ENCODE measurements around the gene AFG1L.
"Not testable (repeated sequence)": the region's sequence is repeated elsewhere in the genome, so short reads cannot be mapped to it uniquely, and the experiment has no call there.

Gene AFG1L

GRCh38 chr6:108288742-108289141, 6.1 kb upstream of the AFG1L start:
- DNase-seq (ENCODE audit: low spot score) = no peak

DNA sequence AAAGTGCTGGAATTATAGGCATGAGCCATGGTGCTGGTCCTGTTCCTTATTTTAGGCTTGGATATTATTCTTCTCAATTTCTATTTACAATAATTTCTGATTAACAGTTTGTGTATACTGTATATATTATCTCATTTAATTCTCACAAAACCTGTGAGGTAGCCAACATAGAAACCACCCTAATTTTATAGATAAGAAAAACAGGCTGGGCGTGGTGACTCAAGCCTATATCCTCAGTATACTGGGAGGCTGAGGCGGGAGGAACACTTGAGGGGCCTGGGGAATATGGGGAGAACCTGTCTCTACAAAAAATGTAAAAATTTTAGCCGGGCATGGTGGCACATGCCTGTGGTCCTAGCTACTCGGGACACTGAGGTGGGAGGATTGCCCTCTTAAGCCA, 3.8 kb upstream of the AFG1L start:
- DNase-seq (ENCODE audit: low spot score) = no peak

GRCh38 chr6:108292561-108292960, 2.3 kb upstream of the AFG1L start:
- DNase-seq (ENCODE audit: low spot score) = not testable (repeated sequence)

DNA sequence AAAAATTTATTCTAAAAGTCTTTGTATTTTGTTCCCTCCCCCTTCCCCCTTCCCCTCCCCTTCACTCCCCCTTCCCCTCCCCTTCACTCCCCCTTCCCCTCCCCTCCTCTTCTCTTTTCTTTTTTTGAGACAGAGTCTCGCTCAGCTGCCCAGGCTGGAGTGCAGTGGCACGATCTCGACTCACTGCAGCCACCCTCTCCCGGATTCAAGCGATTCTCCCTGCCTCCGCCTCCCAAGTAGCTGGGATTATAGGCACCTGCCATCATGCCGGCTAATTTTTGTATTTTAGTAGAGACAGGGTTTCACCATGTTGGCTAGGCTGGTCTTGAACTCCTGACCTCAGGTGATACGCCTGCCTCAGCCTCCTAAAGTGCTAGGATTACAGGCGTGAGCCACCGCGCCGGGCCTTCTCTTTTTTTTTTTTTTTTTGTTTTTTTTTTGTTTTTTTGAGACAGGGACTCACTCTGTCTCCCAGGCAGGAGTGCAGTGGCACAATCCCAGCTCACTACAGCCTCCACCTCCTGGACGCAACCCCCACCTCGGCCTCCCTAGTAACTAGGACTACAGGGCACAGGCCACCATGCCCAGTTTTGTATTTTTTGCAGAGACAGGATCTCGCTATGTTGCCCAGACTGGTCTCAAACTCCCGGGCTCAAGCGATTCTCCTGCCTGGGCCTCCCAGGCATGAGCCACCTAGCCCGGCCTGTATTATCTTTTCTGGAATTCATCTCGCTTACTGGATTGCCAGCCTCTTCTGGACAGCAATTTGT, 1.1 kb upstream of the AFG1L start:
- DNase-seq (ENCODE audit: low spot score) = no peak

DNA sequence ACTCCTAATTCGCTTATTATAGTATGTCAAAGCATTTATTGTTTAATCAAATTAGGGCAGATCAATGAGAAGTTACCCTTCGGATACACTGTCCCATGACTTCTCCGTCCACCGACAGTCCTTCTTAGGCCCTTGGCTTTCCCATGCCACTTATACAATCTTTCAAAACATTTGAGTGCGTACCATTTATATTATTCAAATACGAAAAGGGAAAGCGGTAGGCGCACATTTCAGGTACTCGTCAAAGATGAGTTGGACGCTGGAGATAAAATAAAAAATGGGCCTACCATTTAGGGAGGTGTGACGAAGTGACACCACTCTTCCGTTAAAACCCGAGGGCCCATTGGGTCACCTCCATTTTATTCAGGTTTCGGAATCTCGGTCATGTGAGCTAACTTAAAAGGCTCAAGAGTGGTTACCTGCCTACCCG, 542 bp upstream of the AFG1L start:
- no peak for DNase-seq (ENCODE audit: low spot score)

DNA sequence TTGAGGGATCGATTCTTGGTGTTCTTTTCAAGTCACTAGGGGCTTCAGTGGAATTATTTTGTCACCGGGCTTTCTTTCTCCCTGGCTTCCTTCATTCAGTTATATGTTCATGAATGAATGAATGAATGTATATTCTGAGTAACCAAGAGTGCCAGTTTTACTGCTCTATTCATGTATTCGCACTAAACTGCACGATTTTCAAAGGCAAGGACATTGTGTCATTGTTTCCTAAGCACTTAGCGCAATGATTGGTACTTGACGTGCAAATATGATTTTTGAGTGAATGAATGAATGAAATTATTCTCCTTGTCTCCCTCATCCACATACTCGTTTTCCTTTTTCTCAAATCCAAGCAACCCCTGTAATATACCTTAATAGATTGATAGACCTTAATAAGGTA, 822 bp downstream of the AFG1L start:
- DNase-seq (ENCODE audit: low spot score) = no peak

GRCh38 chr6:108302386-108302785, 7.5 kb downstream of the AFG1L start:
- no peak for DNase-seq (ENCODE audit: low spot score)

- no peak for DNase-seq (ENCODE audit: low spot score)
These were observed 9.8 kb downstream of the AFG1L start for GRCh38 chr6:108304646-108305045.

GRCh38 chr6:108308641-108309040, 13.8 kb downstream of the AFG1L start:
- DNase-seq (ENCODE audit: low spot score) = not testable (repeated sequence)

DNA sequence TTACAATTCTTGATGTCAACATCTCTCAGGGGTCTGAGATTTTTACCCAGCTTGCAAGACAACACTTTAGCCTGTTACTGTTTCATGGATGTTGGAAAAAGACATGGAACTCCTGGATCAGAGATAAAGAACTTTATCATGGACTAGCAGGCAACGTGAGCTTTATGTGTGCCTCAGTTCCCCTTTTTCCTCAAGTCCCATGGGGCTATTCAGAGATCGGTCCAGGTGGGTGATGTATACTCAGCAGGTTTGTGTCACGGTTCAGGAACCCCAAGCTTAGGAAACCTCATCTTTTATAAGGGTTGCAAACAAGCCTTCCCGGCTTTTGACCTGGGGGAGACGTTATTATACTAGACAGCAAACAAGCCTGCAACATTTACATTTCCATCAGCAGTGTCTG, 15.0 kb downstream of the AFG1L start:
- DNase-seq (ENCODE audit: low spot score) = no peak

DNA sequence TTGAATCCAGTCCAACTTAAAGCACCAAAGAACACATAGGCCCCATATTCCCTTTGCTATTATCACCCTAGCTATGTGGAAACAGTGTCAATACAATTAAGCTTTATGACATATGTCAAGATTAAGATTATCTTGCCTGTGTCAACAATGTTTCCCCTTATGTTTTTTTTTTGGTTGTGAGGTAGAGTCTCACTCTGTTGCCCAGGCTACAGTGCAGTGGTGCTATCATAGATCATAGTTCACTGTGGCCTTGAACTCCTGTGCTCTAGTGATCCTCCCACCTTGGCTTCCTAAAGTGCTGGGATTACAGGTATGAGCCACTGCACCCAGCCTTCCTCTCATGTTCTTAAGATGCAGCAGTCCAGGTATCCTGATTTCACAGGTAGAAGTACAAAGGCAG, 17.8 kb downstream of the AFG1L start:
- no peak for DNase-seq (ENCODE audit: low spot score)

DNA sequence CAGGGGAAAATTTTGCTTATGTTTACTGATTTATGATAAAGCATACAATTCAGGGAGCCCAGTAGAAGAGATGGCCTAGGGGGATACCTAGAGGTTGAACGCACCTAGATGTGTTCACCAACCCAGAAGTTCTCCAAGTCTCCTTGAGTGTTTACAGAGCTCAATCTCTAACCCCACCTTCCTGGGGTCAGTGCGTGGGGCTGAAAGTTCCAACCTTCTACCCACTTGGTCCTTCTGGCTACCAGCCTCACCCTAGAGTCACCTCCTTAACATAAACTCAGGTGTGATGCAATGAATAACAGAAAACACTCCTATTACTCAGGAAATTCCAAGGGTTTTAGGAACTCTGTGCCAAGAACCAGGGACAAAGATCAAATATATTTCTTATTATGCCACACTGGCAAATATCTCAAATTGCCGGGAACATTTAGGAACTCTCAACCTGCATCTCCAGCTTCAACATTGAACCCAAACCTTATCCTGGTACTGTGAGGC, 26.4 kb downstream of the AFG1L start:
- DNase-seq (ENCODE audit: low spot score) = no peak

DNA sequence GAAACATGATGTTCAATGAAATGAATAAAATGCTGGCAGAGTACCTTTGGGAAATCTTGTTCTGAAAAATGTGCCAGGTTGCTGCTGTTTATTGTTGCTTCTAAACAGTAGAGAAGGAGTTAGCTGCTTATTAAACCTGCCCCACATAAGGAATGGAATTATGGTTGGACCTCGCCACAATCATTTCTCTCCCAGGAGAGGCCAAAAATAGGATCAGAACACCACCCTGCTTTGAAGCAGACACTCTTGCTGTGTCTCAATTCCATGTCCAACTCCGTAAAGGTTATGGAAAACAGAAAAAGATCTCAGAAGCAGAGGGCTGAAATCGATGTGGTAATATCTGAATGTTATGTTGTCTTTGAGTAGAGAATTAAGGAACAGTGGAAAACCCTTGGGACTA, 27.9 kb downstream of the AFG1L start:
- no peak for DNase-seq (ENCODE audit: low spot score)

DNA sequence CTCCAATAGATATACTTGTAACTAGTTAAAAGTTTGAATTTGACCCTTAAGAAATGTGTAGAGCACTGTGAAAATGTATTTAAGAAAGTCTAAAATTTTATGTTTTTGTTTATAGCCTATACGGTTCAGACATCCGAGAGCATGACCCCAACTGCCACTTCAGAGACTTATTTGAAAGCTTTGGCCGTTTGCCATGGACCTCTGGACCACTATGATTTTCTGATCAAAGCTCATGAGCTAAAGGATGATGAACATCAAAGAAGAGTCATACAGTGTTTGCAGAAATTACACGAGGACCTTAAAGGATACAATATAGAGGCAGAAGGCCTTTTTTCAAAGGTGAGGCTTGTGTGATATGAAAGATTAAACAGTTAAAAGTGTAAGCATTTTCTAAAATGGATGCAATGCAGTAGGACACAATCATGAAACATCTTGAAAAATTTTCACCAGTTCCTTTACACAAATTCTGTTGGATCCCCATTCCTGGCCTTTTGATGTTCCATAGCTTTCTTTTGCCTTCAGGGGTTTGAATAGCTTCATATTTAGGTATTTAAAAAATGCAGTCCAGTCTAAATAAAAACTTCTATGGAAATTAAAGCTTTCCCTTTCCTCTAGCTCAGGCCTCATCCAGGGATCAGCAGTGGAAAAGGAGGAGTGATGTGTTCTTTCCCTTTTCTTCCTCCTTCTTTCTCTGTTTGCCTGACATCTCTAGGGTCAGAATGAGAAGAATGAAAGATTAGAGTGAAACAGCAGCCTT, 29.0 kb downstream of the AFG1L start:
- DNase-seq (ENCODE audit: low spot score) = no peak

DNA sequence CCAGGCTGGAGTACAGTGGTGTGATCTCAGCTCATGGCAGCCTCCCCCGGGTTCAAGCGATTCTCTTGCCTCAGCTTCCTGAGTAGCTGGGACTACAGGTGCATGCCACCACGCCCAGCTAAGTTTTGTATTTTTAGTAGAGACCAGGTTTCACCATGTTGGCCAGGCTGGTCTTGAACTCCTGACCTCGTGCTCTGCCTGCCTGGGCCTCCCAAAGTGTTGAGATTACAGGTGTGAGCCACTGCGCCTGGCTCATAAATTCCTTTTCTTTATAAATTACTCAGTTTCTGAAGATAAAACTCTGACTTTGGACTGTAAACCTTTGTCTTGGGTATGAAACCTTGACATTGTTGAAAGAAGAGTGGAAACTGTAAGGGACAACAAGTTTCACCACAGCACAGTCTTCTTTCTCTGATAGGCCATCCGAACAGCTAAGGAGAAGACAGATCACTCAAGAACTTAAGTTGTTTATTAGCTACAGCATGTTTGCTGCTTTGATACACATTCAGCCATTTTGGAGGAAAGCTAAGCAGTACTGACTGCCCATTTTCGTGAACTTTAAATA, 35.4 kb downstream of the AFG1L start:
- not testable (repeated sequence) for DNase-seq (ENCODE audit: low spot score)

GRCh38 chr6:108330806-108331205, 36.0 kb downstream of the AFG1L start:
- DNase-seq (ENCODE audit: low spot score) = no peak

- no peak for DNase-seq (ENCODE audit: low spot score)
These were observed 37.1 kb downstream of the AFG1L start for GRCh38 chr6:108331982-108332381.

DNA sequence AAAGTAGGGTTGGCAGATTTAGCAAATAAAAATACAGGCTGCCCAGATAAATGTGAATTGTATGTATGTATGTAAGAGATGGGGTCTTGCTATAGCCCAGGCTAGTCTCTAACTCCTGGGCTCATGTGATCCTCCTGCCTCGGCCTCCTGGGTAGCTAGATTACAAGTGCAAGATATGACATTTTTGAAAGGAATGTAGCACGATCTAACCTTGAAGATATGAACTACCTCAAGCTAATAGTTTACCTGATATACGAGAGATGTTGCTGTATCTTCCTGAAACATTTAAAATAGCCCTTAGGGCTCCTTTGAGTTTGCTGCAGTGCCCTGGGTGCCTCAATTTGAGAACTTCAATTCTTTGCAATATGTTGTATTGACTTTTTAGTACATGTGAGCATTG, 42.1 kb downstream of the AFG1L start:
- DNase-seq (ENCODE audit: low spot score) = no peak

DNA sequence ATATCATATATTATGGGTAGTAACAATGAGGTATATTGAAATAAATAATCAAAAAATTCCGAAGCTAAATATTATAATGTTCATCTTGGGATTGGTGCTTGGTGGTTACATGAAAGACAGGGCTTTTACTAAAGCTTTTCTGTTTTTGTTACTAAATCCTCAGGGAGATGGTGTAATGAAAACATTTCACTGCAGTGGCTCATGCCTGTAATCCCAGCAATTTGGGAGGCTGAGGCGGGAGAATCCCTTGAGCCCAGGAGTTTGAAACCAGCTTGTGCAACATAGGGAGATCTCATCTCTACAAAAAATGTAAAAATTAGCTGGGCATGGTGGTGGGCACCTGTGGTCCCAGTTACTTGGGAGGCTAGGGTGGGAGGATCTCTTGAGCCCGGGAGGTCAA, 42.9 kb downstream of the AFG1L start:
- DNase-seq (ENCODE audit: low spot score) = no peak

- no peak for DNase-seq (ENCODE audit: low spot score)
These were observed 46.5 kb downstream of the AFG1L start for GRCh38 chr6:108341372-108341771.

DNA sequence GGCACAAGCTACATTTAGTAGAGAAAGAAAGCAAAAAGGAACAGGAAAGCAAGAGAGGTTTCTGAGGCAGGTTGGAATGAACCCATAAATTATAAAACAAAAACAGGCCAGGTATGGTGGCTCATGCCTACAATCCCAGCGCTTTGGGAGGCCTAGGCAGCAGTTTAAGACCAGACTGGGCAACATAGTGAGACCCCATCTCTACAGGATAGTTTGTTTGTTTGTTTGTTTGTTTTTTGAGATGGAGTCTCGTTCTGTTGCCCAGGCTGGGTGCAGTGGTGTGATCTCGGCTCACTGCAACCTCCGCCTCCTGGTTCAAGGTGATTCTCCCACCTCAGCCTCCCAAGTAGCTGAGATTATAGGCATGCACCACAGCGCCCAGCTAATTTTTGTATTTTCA, 49.0 kb downstream of the AFG1L start:
- DNase-seq (ENCODE audit: low spot score) = no peak

DNA sequence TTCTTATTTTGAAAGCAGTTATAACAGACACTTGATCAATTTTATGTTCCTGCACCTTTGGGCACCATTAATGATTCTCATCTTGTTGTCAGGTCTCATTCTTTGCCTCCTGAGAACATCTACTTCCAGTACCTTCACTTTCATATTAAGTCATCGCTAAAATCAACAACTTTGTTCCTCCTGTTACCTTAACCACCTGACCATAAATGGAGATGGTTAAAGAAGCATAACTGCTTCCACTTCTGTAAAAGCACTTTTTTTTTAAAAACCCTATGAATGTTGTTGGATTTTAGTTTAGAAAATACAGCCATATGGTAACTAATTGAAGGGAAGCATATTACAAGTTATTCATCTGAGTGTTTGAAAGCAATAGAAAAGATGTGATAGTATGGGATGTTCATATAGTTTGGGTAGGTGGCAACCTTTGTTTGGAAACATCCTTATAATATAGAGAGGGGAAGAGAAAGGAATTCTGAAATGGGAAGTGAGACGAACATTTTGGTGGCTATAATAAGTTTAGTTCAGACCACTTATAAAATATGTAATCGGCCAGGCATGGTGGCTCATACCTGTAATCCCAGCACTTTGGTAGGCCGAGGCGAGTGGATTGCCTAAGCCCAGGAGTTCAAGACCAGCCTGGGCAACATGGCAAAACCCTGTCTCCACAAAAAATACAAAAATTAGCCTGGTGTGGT, 53.9 kb downstream of the AFG1L start:
- no peak for DNase-seq (ENCODE audit: low spot score)

Measured in CD4-positive, alpha-beta T cell treated with Interleukin-6 at 100 ng/mL for 8 hours (primary cell).